PC-9 (cell line): ENCODE data around the gene EVX1. TPM values are rescaled to one million over a fixed set of nuclear protein-coding genes. Genes with fewer than 3 reads are reported as not detected.

Experiments used
- BruUV-seq: library from RNA; stranded (reverse); fragments of 400-500 nt; replicated peaks from 2 replicates; lab custom pipeline; 2021; lab: Mats Ljungman, UMichigan
- CTCF ChIA-PET: fragments of 300-600 bp; sonication (Branson Sonifier 250); formaldehyde crosslinking; loops from one replicate; lab custom pipeline; 2022; ENCODE audit warnings: antibody characterized with exemption; lab: Charles Lee
- POLR2A ChIA-PET: fragments of 300-600 bp; sonication (Branson Sonifier 250); formaldehyde crosslinking; loops from one replicate; lab custom pipeline; 2022; ENCODE audit warnings: antibody characterized with exemption; ENCODE audit not compliant: unreplicated experiment; lab: Charles Lee
- DNase-seq, 2 experiments: peaks; one replicate each; pipeline versions ENCODE4 v3.0.0 to v3.0.0-alpha.2; 2015 to 2022; ENCODE audit warnings: mixed read lengths in 1 of 2
- H2AFZ ChIP-seq: fragments of 200-600 bp; sonication (generic); 2 replicates; pipeline ENCODE4 v1.8.1; 2017; ENCODE audit warnings: antibody characterized with exemption
- H3F3A ChIP-seq: fragments of 200-600 bp; sonication (generic); 2 replicates; pipeline ENCODE4 v1.8.1; 2017; ENCODE audit warnings: antibody characterized with exemption, mild to moderate bottlenecking, low read depth; ENCODE audit not compliant: insufficient read depth
- H3K27ac ChIP-seq: fragments of 200-600 bp; sonication (generic); 2 replicates; pipeline ENCODE4 v1.6.1; 2016; ENCODE audit warnings: mixed run types
- H3K27me3 ChIP-seq: fragments of 200-600 bp; sonication (generic); 2 replicates; pipeline ENCODE4 v1.6.1; 2016; ENCODE audit warnings: low read depth, mixed run types; ENCODE audit not compliant: insufficient read depth
- H3K36me3 ChIP-seq: fragments of 200-600 bp; sonication (generic); 2 replicates; pipeline ENCODE4 v1.6.1; 2016; ENCODE audit warnings: low read depth, mixed run types
- H3K4me1 ChIP-seq: fragments of 200-600 bp; sonication (generic); replicated peaks from 2 replicates; pipeline ENCODE4 v1.6.1; 2016; ENCODE audit warnings: mixed run types; ENCODE audit not compliant: insufficient read depth
- H3K4me2 ChIP-seq: fragments of 200-600 bp; sonication (generic); 2 replicates; pipeline ENCODE4 v1.6.1; 2017; ENCODE audit warnings: mixed run types
- H3K4me3 ChIP-seq: fragments of 200-600 bp; sonication (generic); 2 replicates; pipeline ENCODE4 v1.6.1; 2016; ENCODE audit warnings: mixed run types
- H3K79me2 ChIP-seq: fragments of 200-600 bp; sonication (generic); 2 replicates; pipeline ENCODE4 v1.6.1; 2017; ENCODE audit warnings: low read depth, mixed run types
- H3K9me2 ChIP-seq: fragments of 200-600 bp; sonication (generic); 2 replicates; pipeline ENCODE4 v1.8.1; 2017; ENCODE audit warnings: mild to moderate bottlenecking; ENCODE audit not compliant: insufficient read depth
- H3K9me3 ChIP-seq: fragments of 200-600 bp; sonication (generic); 2 replicates; pipeline ENCODE4 v1.8.1; 2016; ENCODE audit warnings: low read depth; ENCODE audit not compliant: insufficient read depth
- H4K20me1 ChIP-seq: fragments of 200-600 bp; sonication (generic); 2 replicates; pipeline ENCODE4 v1.8.1; 2017; ENCODE audit not compliant: insufficient read depth
- EZH2 ChIP-seq: fragments of 200-600 bp; sonication (generic); IDR thresholded peaks from 2 replicates; pipeline ENCODE4 v1.8.0; 2017; ENCODE audit warnings: antibody characterized with exemption, low read depth
- intact Hi-C: fragments of 100-400 bp; cut with micrococcal nuclease; formaldehyde crosslinking; loops from one replicate; pipeline ENCODE4 v1.10.0; 2022; ENCODE audit not compliant: unreplicated experiment
- total RNA-seq: library from RNA; stranded (reverse); gene quantifications from 2 replicates; pipeline ENCODE4 v1.2.3, GENCODE V29; 2021
- TF ChIP-seq, protein P1 (sequence below): fragments of 200-600 bp; sonication (generic); conservative IDR thresholded peaks from 2 replicates; pipeline ENCODE4 v1.6.1; 2017; ENCODE audit warnings: mixed run types, antibody characterized with exemption, mild to moderate bottlenecking, moderate library complexity

EVX1 gene
- total RNA-seq, 1 experiment from 2014 or later = not detected

DNA sequence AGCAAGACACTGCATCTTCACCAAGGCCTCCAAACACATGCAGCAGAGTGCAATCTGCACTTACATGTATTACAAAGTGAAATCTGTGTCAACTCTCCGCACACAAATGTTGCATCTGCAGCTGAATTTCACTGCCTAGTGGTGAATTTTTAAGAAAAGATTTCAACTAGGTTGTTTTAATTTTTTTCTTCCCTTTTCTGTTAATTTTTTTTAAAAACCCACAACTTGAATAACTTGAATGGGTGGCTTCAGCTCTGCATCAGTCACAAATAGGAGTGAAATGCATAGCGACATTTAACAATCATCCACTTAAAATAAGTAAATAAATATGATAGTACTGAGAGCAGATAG, 48.6 kb upstream of the EVX1 start:
- intact Hi-C loops = loop anchor here (10.0 kb wide), 2 partner anchors 551 to 1661 kb away; partner anchors contain the start of gene TAX1BP1
- BruUV-seq = no TSS peak

DNA sequence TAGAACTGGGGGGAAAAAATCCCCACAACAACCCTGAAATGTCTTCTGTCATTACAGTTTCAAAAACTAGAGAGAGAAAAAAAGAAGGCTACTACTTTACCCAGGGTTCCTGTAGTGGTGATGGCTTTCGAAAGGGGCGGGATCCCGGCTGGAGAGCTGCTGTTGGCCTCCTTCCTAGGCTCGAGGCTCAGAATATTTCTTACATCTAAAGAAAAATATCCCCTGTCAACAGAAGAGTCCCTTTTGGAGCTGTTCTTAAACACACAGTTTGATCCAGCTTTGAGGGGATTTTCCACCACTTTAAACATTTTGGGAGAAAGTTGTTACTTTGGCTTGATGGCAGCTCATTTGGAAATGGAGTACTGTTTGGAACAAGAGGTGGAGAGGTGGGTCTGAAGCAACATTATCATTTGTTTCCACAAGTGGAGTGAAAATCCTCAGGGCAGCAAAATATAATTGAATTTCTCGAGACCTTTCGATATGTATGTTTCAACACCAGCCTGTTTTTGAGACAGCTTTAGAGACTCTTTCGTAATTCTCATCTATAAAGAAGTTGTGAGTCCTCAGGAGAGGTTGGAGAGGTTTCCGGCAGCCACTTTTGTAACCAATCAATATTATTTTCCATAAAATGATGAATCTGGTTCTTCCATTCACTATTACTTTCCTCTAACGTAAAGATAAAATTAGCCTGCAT, 47.8 kb upstream of the EVX1 start:
- ChIA-PET POLR2A (interaction anchor here (0.6 kb wide), 1 partner anchor 24 kb away, joined by 3 read pairs; no protein-coding TSS in a partner anchor), CTCF (interaction anchor here (0.6 to 2.2 kb wide), 6 partner anchors 25 to 899 kb away, joined by 3 to 23 read pairs (median 11); no protein-coding TSS in a partner anchor)
- TF ChIP-seq EZH2 = no peak
- TF ChIP-seq, protein P1, sequence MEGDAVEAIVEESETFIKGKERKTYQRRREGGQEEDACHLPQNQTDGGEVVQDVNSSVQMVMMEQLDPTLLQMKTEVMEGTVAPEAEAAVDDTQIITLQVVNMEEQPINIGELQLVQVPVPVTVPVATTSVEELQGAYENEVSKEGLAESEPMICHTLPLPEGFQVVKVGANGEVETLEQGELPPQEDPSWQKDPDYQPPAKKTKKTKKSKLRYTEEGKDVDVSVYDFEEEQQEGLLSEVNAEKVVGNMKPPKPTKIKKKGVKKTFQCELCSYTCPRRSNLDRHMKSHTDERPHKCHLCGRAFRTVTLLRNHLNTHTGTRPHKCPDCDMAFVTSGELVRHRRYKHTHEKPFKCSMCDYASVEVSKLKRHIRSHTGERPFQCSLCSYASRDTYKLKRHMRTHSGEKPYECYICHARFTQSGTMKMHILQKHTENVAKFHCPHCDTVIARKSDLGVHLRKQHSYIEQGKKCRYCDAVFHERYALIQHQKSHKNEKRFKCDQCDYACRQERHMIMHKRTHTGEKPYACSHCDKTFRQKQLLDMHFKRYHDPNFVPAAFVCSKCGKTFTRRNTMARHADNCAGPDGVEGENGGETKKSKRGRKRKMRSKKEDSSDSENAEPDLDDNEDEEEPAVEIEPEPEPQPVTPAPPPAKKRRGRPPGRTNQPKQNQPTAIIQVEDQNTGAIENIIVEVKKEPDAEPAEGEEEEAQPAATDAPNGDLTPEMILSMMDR = no peak
- peaks cover 13% of the 10 kb centered on the region; the same call in 1 of the 2 replicates for H3K27me3 ChIP-seq
- H4K20me1 ChIP-seq = no peaks in the 10 kb centered on the region
- H3K4me3 ChIP-seq = no peak overlapping the region
- H3K4me2 ChIP-seq = no peak overlapping the region
- intact Hi-C loops = loop anchor here (5.0 to 10.0 kb wide), 3 partner anchors 550 to 1660 kb away; partner anchors contain the start of gene TAX1BP1
- H3F3A ChIP-seq = peaks cover 12% of the 10 kb centered on the region; the same call in 1 of the 2 replicates
- H2AFZ ChIP-seq = no peak overlapping the region
- DNase-seq = no peak
- H3K27ac ChIP-seq = no peak overlapping the region
- H3K9me2 ChIP-seq = no peaks in the 10 kb centered on the region
- H3K9me3 ChIP-seq = no peaks in the 10 kb centered on the region
- no peaks in the 10 kb centered on the region for H3K4me1 ChIP-seq
- BruUV-seq = no TSS peak
- H3K36me3 ChIP-seq = no peaks in the 10 kb centered on the region
- no peaks in the 10 kb centered on the region for H3K79me2 ChIP-seq

More for the DNA sequence above, 48.6 kb upstream of the EVX1 start:
- Histone ChIP-seq H2AFZ (no peak overlapping the region), H4K20me1 (no peaks in the 10 kb centered on the region), H3K27me3 (peaks cover 9% of the 10 kb centered on the region; the same call in 1 of the 2 replicates), H3K27ac (no peak overlapping the region), H3K4me2 (no peak overlapping the region), H3F3A (peaks cover 12% of the 10 kb centered on the region; the same call in 1 of the 2 replicates), H3K9me3 (no peaks in the 10 kb centered on the region), H3K4me1 (no peaks in the 10 kb centered on the region), H3K9me2 (no peaks in the 10 kb centered on the region), H3K4me3 (no peak overlapping the region), H3K79me2 (no peaks in the 10 kb centered on the region), H3K36me3 (no peaks in the 10 kb centered on the region)
- TF ChIP-seq, protein P1 = no peak
- TF ChIP-seq EZH2 = no peak
- ChIA-PET CTCF (interaction anchor here (0.6 kb wide), 1 partner anchor 900 kb away, joined by 4 read pairs; no protein-coding TSS in a partner anchor), POLR2A (no interaction called here)
- DNase-seq = no peak

DNA sequence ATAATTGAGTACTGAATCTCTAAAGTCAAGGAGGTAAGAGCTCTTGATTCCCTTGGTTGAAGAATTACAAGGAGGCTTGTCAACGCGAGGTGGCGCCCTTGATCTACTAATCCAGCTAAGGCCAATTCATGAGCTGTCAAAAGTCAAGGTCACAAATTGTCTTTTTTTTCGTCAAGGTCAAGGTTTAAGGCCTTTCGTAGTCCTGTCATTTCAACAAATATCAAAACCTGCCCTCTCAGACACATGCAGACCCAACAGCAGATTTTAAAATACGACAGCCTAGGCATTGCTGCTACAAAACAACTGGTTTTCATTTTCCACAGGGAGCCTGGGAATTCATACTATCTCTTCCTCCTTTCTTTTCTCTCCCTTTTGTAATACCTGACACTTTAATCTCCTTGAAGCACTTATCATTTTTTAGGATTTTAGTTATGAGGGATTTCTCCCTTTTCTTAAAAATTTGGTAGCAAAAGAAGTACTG, 46.3 kb upstream of the EVX1 start:
- Histone ChIP-seq H3F3A (peaks cover 19% of the 10 kb centered on the region; the same call in 1 of the 2 replicates), H2AFZ (no peak overlapping the region), H3K4me3 (no peak overlapping the region), H3K36me3 (no peaks in the 10 kb centered on the region), H3K79me2 (no peaks in the 10 kb centered on the region), H3K9me3 (no peaks in the 10 kb centered on the region), H3K27me3 (peaks cover 13% of the 10 kb centered on the region; the same call in 1 of the 2 replicates), H3K9me2 (no peaks in the 10 kb centered on the region), H3K4me2 (peak overlapping the region; percentile 21; the same call in 1 of the 2 replicates), H4K20me1 (no peaks in the 10 kb centered on the region), H3K27ac (no peak overlapping the region), H3K4me1 (no peaks in the 10 kb centered on the region)
- intact Hi-C loops = loop anchor here (1.0 to 10.0 kb wide), 8 partner anchors 380 to 1658 kb away; partner anchors contain the start of gene TAX1BP1
- no TSS peak for BruUV-seq
- peak; percentile 59 to 76 for DNase-seq
- CTCF ChIA-PET = interaction anchor here (0.5 to 2.2 kb wide), 28 partner anchors 10 to 978 kb away, joined by 3 to 23 read pairs (median 4); no protein-coding TSS in a partner anchor
- POLR2A ChIA-PET = interaction anchor here (0.5 to 0.6 kb wide), 2 partner anchors 549 to 750 kb away, joined by 3 to 4 read pairs; no protein-coding TSS in a partner anchor
- TF ChIP-seq, protein P1 = peak; percentile 99
- no peak for TF ChIP-seq EZH2
